ENCODE data around the gene SLCO1B1. TPM values are rescaled to one million over a fixed set of nuclear protein-coding genes. Genes with fewer than 3 reads are reported as not detected.

SLCO1B1 gene
- total and polyA plus RNA-seq, 2 of the 8 experiments (the other 6 are each of a cell fraction or from before 2014, with no cell fraction given), result 0.13 TPM; not detected in 1

DNA sequence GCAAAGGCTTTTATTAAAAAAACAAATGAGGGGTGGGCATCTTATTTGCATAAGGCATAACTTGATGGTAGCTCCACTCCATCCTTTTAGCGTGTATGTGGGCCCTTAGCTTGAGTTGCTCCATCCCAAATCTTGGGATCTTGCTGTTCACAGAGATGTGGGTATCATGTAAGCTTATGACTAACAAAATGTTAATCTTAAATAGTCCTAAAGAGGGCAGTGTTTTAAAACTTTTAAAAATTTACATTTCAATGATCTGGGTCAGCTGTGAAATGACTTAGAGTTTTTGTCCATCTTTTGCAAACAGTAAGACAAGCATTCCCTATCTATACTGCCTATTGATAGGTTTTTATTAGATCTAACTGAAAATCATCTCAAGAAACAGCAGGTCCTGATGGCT, 117.7 kb downstream of the SLCO1B1 start:
- Histone ChIP-seq H3K56ac (replicated peaks; ENCODE audit: insufficient read length, low read depth, low read length) (no peak overlapping the region), H2BK12ac (ENCODE audit: low read depth, low read length) (no peak overlapping the region), H4K91ac (replicated peaks; ENCODE audit: insufficient read length, low read length) (no peak overlapping the region), H2AFZ (ENCODE audit: low read length) (peak overlapping the region; percentile 8; the same call in 1 of the 2 replicates), H4K20me1 (replicated peaks in 1 of 2; ENCODE audit: control insufficient read depth in 1 of 2, insufficient read depth in 2 of 2, low read length in 2 of 2) (no peaks in the 10 kb centered on the region), H3K23ac (ENCODE audit: insufficient read length) (no peak overlapping the region), H2BK120ac (replicated peaks; ENCODE audit: low read depth, low read length) (no peak overlapping the region), H3K9ac (replicated peaks in 1 of 4; ENCODE audit: extremely low read depth in 1 of 4, low read depth in 3 of 4, low read length in 3 of 4) (no peak overlapping the region), H2BK20ac (ENCODE audit: low read length) (no peak overlapping the region), H3K4me1 (replicated peaks in 1 of 4; ENCODE audit: control insufficient read depth in 3 of 4, insufficient read depth in 4 of 4, low read length in 3 of 4) (peaks cover 0 to 3% (median 0%) of the 10 kb centered on the region in 4 experiments; a peak in 1 of 7 replicates), H4K8ac (ENCODE audit: extremely low read depth, insufficient read depth, low read length) (no peak overlapping the region), H2BK15ac (ENCODE audit: low read length) (no peak overlapping the region), H3K27ac (ENCODE audit: low read depth, low read length) (no peak overlapping the region), H2BK5ac (ENCODE audit: low read depth, low read length) (no peak overlapping the region), H2AK5ac (ENCODE audit: low read depth, low read length) (no peak overlapping the region), H3K79me2 (ENCODE audit: control insufficient read depth in 1 of 2, insufficient read depth in 2 of 2, low read length in 2 of 2) (no peaks in the 10 kb centered on the region), H3K23me2 (ENCODE audit: low read depth, low read length) (no peaks in the 10 kb centered on the region), H3K4me3 (ENCODE audit: extremely low read depth in 1 of 4, insufficient read depth in 2 of 4, low read depth in 3 of 4, low read length in 4 of 4) (no peak overlapping the region), H3K4ac (replicated peaks; ENCODE audit: insufficient read length, low read depth, low read length) (no peak overlapping the region), H3K4me2 (ENCODE audit: insufficient read depth in 1 of 2, low read depth in 2 of 2, low read length in 2 of 2) (no peak overlapping the region), H3K79me1 (ENCODE audit: low read depth, low read length) (no peaks in the 10 kb centered on the region), H3K14ac (ENCODE audit: insufficient read length) (no peak overlapping the region), H4K5ac (ENCODE audit: insufficient read length, low read depth, low read length) (no peak overlapping the region), H3K9me3 (ENCODE audit: insufficient read depth in 2 of 2, low read depth in 1 of 2, low read length in 1 of 2) (no peaks in the 10 kb centered on the region), H3K18ac (ENCODE audit: extremely low read depth, low read length) (no peak overlapping the region), H3K27me3 (replicated peaks in 1 of 4; ENCODE audit: control insufficient read depth in 3 of 4, extremely low read depth in 1 of 4, insufficient read depth in 3 of 4, low read length in 3 of 4) (no peaks in the 10 kb centered on the region), H3K36me3 (ENCODE audit: control insufficient read depth in 2 of 4, insufficient read depth in 4 of 4, low read length in 3 of 4) (no peaks in the 10 kb centered on the region)
- FAIRE-seq (no peak), DNase-seq (ENCODE audit: low read depth in 1 of 2, low spot score in 2 of 2) (no peak)
- 0 out of 4 replicates have a peak, but pooled peaks of 1 of the 2 experiments have one; percentile 5 for TF ChIP-seq RAD21 (IDR thresholded peaks at IDR 0.05 in 1 of 2, conservative IDR thresholded peaks at IDR 0.05 in 1 of 2; ENCODE audit: low read depth in 2 of 2, low read length in 2 of 2)
- no peak for TF ChIP-seq KDM1A (IDR thresholded peaks at IDR 0.05; ENCODE audit: borderline replicate concordance, low read length)
- POLR2A ChIA-PET (ENCODE audit: partially characterized antibody), result no interaction called here
- 88% methylated on average over 1 of the region's 1 CpG; no CpG with 5 or more reads in 1 of the 2 experiments for WGBS, 2 experiments (ENCODE audit: extremely low coverage in 1 of 2, insufficient coverage in 1 of 2, insufficient read length in 1 of 2, insufficient replicate concordance in 2 of 2, low coverage in 1 of 2, low lambda C conversion rate in 2 of 2, missing lambda C conversion rate in 1 of 2)
- CTCF ChIA-PET (ENCODE audit: partially characterized antibody), result interaction anchor here (0.7 to 2.1 kb wide), 10 partner anchors 16 to 300 kb away, joined by 3 to 10 read pairs (median 4); no protein-coding TSS in a partner anchor

Measured in H1 (cell line).